Fibroblast of the aortic adventitia (primary cell): ENCODE measurements around the gene PEPD. TPM values are rescaled to one million over a fixed set of nuclear protein-coding genes. Genes with fewer than 3 reads are reported as not detected.

ENCODE experiments used
- DNase-seq: peaks from one replicate; pipeline ENCODE4 v3.0.0-alpha.2; 2010; ENCODE audit warnings: low read depth
- H3K4me3 ChIP-seq: 2 replicates; pipeline ENCODE4 v1.5.1; 2011; ENCODE audit warnings: low read depth, mild to moderate bottlenecking, control low read depth, low read length, moderate library complexity
- total RNA-seq: library from RNA; depleted of rRNA; stranded (reverse); fragments of >200 nt; gene quantifications from 2 replicates; pipeline ENCODE4 v1.2.3, GENCODE V29; 2012; ENCODE audit warnings: low replicate concordance
- TF ChIP-seq, protein P1 (sequence below): IDR thresholded peaks from 2 replicates; pipeline ENCODE4 v1.5.1; 2011; ENCODE audit warnings: mild to moderate bottlenecking, low read length, control low read depth, inconsistent platforms; ENCODE audit not compliant: insufficient read depth

Gene PEPD
- total RNA-seq, 1 donor: 65.0 TPM

DNA sequence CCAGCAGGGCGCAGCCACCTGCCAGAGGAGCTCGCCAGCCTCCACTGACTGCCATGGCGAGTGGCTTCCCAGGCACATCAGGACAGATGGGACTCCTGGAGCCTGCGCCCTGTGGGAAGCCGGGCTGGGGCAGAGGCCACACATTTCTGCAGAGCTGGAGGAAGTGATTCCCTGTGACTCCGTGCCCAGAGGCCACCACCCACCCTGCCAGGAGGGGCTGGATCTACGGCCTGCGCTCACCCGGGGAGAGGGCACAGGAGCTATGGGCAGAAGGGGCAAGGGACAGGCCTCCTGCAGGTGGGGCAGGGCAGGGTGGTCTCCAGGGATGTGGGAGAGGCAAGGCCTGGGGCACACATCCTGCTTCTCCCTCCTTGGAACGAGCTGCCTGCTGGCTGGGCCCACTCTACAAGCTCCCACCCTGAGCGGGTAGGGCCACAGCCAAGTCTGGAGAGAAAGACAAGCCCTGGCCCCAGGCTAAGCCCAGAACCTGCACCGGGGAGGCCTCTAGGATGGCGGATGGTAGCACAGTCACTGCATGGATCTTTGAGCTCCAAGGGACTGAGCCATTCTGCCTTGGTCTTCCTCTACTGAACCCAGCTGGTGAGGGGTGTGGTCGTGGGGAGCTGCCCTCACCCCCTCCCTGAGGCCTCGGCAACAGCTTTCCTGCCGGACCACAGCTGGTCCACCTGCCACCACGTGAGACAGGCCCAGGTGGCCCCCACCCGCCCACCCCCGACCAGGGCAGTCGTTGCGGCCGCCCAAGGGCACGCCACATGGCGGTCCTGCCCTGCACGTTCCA, 107.5 kb downstream of the PEPD start:
- no peak overlapping the region for H3K4me3 ChIP-seq
- no peak for DNase-seq
- TF ChIP-seq, protein P1, sequence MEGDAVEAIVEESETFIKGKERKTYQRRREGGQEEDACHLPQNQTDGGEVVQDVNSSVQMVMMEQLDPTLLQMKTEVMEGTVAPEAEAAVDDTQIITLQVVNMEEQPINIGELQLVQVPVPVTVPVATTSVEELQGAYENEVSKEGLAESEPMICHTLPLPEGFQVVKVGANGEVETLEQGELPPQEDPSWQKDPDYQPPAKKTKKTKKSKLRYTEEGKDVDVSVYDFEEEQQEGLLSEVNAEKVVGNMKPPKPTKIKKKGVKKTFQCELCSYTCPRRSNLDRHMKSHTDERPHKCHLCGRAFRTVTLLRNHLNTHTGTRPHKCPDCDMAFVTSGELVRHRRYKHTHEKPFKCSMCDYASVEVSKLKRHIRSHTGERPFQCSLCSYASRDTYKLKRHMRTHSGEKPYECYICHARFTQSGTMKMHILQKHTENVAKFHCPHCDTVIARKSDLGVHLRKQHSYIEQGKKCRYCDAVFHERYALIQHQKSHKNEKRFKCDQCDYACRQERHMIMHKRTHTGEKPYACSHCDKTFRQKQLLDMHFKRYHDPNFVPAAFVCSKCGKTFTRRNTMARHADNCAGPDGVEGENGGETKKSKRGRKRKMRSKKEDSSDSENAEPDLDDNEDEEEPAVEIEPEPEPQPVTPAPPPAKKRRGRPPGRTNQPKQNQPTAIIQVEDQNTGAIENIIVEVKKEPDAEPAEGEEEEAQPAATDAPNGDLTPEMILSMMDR: no peak

DNA sequence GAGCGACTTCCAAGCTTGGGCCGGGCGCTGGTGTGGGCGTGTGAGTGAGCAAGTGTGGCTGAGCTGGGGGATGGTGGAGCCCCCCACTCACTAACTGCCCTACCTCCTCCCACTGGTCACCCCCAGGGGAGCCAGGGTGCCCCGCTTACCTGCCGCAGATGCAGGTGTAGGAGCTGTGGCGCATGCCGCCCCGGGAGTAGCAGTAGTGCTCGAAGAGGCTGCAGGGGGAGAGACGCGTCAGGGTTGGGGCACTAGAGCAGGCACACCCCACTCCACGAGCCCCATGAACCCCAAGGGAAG, 108.2 kb downstream of the PEPD start:
- DNase-seq: no peak
- TF ChIP-seq, protein P1: no peak
- no peak overlapping the region for H3K4me3 ChIP-seq

DNA sequence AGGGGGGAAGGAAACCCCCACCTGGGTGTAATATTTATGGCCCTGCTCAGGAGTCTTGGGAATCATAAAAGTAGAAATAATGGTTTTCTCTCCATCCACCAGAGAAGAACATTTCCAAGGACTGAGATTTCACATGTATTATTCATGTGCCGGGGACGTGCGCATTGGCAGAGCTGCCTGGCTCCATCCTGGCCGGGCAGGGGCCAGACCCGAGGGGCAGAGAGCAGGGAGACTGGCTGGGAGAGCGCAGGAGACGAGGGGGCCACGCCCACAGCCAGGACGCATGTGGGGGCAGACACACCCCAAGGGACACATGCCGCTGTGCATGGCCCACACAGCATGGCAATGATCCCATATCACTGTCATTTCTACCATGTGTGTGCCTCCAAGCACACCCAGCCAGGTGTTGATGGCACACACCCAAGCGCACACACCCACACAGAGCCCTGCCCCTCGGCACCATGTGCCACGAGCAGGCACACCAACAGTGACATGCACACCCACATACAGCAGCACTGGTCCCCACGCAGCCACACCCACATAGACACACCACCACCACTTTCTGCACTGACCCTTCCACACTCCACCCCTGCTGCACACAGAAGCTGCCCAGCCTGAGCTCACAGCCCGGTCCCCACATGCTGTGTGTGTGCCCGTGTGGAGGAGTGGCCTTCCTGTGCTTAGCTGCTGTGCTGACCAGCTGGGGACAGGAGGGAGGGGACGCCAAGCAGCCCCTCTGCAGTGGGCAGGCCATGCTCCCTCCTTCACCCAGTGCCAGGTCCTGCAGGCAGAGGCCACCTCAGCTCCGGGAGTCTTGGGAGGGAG, 108.8 kb downstream of the PEPD start:
- DNase-seq: no peak
- H3K4me3 ChIP-seq: no peak overlapping the region
- TF ChIP-seq, protein P1: no peak

DNA sequence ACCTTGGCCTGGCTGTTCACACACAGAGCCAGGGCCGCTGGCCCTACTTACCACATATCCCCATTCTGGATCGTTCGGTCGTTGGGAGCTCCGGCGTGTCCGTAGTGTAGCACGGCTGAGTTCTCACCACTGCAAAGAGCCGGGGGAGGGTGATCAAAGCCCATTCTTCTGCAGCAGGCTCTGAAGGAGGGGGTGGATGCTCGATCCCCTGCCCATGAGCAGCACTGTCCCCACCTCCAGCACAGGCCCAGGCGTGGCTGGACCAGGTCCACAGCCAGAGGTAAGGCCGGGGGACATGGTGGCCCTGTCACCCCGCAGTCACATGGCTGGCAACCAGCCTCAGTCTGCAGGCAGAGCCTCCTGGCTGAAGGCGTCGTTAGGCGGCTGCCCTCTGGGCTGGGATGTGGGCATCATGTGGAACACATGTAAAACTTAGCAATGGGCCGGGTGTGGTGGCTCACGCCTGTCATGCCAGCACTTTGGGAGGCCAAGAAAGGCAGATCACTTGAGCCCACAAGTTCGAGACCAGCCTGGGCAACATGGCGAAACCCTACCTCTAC, 109.9 kb downstream of the PEPD start:
- no peak for DNase-seq
- TF ChIP-seq, protein P1: no peak
- H3K4me3 ChIP-seq: no peak overlapping the region

DNA sequence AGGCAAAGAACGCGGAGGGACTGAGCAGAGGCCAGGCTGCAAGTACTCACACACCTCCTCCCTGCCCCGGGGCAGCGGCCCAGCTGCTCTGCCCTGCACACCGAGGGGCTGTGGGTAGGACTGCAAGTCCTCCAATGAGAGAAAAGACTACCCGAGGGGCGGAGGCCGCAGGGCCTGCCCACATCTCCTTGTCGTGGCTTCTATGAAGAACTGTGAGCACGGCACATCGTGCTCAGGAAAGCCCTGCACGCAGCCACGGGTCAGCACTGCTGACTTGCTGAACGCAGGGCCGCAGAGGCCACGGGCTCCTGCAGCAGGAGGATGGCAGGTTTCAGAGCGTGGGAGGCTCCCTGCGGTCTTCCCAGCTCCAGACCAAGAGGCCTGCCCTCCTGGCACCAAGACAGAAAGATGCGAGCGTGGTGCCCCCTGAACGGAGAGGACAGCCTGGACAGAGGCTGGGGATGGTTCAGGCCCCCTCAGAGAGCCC, 110.6 kb downstream of the PEPD start:
- DNase-seq: no peak
- TF ChIP-seq, protein P1: no peak
- no peak overlapping the region for H3K4me3 ChIP-seq

DNA sequence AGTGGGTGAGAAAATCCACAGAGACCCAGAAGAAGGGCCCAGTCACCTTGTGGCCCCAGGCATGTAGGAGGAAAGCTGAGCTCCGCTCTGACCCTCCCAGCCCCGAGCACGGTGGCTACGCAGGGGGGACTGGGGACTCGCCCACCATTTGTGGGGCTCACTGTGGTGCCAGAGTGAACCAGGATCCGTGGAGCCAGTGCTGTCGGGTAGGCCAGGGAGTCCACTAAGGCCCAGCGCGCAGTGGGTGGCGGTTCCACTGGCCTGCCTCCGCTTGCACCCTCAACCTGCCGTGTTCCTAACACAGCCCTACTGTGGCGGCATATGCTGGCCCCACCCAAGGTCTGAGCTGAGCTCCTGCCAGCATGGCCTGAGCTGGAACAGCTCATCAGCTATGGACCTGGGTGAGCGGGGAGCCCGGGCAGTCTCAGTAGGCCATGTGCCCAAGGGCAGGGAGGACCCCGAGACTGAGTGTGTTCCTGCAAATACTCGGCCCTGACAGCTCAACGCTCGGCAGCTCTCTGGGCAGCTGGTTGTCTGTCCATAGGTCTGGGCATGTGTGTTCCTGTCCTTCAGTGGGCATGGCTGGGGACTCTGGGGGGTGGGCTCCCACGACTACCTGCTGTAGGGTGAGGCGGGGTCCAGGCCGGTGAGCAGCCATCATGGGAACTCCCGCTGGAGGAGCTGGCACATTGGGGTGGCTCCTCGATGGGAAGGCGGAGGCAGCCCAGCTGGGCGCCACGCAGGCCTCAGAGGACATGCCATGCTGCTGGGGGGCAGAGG, 111.5 kb downstream of the PEPD start:
- no peak overlapping the region for H3K4me3 ChIP-seq
- no peak for DNase-seq
- TF ChIP-seq, protein P1: no peak
